ENCODE data around the gene PITX1. TPM values are rescaled to one million over a fixed set of nuclear protein-coding genes. Genes with fewer than 3 reads are reported as not detected.

The PITX1 gene
- total and polyA plus RNA-seq, 9 donors = 0.11 to 3.1 (median 0.51) TPM; not detected in 1

DNA sequence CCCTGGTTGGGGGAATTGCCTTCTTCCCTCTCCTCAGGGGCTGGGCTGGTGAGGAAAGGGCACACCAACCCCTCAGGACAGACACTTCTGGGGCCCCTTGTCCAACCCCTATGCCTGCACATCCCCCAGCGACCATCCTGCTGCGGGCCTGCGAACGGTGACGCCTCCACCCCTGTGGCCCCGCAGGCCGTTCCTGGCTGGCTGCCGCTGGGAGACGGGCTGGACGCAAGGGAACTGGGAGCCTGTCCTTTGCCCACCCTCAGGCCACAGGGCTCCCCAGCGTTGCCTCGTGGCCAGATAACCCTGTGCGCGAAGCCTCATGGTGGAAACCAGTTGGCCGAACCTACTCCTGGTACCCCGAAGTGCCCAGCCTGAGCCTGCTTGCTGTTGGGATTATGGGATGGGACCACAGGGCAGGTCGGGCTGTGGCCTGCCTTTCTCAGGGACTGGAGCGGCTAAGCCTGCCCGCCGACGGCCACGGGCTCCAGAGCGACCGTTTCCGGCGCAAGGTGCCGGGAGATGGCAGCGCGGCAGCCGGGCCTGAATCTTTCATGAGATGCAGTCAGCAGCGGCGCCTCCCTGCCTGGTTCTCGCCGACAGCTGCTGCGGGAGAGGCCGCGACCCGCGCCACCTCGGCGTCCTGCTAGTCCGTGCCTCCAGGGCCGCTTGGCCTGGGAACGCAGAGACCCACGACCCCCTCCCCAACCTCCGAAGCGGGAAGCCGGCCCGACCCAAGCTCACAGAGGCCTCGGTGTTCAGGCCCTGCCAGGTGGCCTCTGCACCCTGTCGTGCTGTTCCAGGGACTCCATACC lies 6.5 kb upstream of the PITX1 start:
- intact Hi-C loops (cut with DNase I) = no loop called here
- WGBS, 3 donors = 5 to 10% (median 7%) methylated on average over 46 to 51 of the region's 51 CpGs
- no peak for TF ChIP-seq POLR2A (IDR thresholded peaks at IDR 0.05)
- TF ChIP-seq, protein P1, sequence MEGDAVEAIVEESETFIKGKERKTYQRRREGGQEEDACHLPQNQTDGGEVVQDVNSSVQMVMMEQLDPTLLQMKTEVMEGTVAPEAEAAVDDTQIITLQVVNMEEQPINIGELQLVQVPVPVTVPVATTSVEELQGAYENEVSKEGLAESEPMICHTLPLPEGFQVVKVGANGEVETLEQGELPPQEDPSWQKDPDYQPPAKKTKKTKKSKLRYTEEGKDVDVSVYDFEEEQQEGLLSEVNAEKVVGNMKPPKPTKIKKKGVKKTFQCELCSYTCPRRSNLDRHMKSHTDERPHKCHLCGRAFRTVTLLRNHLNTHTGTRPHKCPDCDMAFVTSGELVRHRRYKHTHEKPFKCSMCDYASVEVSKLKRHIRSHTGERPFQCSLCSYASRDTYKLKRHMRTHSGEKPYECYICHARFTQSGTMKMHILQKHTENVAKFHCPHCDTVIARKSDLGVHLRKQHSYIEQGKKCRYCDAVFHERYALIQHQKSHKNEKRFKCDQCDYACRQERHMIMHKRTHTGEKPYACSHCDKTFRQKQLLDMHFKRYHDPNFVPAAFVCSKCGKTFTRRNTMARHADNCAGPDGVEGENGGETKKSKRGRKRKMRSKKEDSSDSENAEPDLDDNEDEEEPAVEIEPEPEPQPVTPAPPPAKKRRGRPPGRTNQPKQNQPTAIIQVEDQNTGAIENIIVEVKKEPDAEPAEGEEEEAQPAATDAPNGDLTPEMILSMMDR (IDR thresholded peaks at IDR 0.05) = no peak
- TF ChIP-seq EP300 (IDR thresholded peaks at IDR 0.05) = no peak

DNA sequence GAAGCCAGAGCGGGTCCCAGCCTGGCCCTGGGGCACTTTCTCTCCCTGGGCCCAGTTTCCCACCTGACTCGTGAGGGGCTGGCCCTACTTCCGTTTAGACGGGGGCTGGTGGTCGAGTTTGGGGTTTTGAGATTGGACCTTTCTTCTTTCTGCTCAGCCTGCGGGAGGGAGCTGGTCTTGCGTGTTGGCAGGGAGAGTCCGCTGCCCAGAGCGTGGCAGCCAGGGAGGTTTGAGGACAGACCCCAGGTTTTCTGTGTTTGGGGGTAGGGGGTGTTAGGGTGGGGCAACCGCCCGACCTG lies 6.0 kb upstream of the PITX1 start:
- 7 to 12% (median 9%) methylated on average over 11 of the region's 11 CpGs for WGBS, 3 donors

More for the DNA sequence above, 6.5 kb upstream of the PITX1 start:
- H3K4me1 ChIP-seq (ENCODE audit: insufficient read depth) = peaks cover 5% of the 10 kb centered on the region
- H3K27me3 ChIP-seq = no peaks in the 10 kb centered on the region
- no peak overlapping the region for H3K4me3 ChIP-seq
- DNase-seq = no peak
- no peaks in the 10 kb centered on the region for H3K36me3 ChIP-seq
- no peaks in the 10 kb centered on the region for H3K9me3 ChIP-seq
- H3K27ac ChIP-seq = no peak overlapping the region

DNA sequence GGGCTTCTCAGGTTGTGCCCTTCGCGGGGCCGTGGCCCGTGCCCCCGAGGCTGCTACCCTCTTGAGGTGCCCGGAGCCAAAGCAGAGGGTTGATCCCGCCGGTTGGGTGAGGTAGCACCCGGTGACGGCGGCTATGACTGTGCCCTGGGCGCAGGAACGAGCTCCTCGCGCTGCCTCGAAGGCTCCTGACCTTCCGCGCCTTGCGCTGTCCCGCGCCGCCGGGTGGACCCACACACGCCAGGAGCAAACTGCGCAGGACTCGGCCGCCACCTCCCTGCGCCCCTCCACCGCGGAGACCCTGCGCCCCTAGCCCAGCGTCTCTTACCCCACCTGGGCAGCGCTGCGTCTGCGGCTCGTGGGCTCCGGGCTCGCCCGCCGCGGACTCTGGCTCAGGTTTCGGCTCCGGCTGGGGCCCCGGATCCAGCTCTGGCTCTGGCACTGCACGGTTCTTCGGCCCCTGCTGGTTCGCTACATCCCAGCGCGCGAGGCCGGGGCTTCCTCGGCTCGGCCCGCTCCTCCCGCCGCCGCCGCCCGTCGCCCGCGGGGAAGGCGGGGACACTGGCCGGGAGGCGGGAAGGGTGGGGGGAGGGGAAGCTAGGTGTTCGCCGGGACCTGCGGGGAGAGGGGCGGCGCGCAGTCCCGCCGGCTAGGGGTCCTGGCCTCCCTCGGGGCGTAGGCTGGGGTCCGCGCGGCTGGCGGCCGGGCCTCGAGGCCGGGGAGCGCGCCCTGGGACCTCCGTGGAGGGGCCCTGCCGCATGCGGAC lies 5.4 kb upstream of the PITX1 start:
- no peaks in the 10 kb centered on the region for H3K27me3 ChIP-seq
- peaks cover 5% of the 10 kb centered on the region for H3K4me1 ChIP-seq (ENCODE audit: insufficient read depth)
- H3K36me3 ChIP-seq = no peaks in the 10 kb centered on the region
- no peak for DNase-seq
- no peak overlapping the region for H3K27ac ChIP-seq
- 3 to 7% (median 4%) methylated on average over 40 to 87 of the region's 87 CpGs for WGBS, 3 donors
- H3K4me3 ChIP-seq = peak overlapping the region; percentile 10
- intact Hi-C loops (cut with DNase I) = no loop called here
- TF ChIP-seq, protein P1 (IDR thresholded peaks at IDR 0.05) = no peak
- no peak for TF ChIP-seq POLR2A (IDR thresholded peaks at IDR 0.05)
- no peak for TF ChIP-seq EP300 (IDR thresholded peaks at IDR 0.05)
- no peaks in the 10 kb centered on the region for H3K9me3 ChIP-seq

More for the DNA sequence above, 6.0 kb upstream of the PITX1 start:
- Histone ChIP-seq H3K36me3 (no peaks in the 10 kb centered on the region), H3K27ac (no peak overlapping the region), H3K9me3 (no peaks in the 10 kb centered on the region), H3K4me3 (no peak overlapping the region), H3K27me3 (no peaks in the 10 kb centered on the region), H3K4me1 (ENCODE audit: insufficient read depth) (peaks cover 5% of the 10 kb centered on the region)
- intact Hi-C loops (cut with DNase I) = no loop called here
- DNase-seq = no peak
- TF ChIP-seq POLR2A (IDR thresholded peaks at IDR 0.05) (no peak), EP300 (IDR thresholded peaks at IDR 0.05) (no peak)
- TF ChIP-seq, protein P1 (IDR thresholded peaks at IDR 0.05) = no peak

DNA sequence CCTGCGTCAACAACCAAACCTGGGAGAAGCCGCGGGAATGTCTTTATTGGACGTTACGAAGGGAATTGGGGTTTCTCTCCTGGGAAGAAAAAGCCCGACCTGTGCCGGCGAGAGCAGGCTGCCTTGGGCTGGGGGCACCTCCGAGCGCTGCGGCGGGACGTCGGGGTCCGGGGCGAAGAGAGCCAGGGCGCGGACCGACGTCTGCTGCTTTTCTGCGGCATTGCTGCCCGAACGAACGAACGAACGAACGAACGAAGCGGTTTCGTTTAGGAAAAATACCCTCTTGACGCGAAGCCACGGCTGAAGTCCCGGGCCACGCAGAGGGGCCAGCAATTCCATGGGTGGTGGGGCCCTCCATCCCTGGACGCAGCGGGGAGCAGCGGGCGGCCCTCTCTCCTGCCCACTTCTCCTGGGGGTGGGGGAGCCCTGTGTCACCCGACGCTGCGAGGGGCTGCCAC lies 4.8 kb upstream of the PITX1 start:
- Histone ChIP-seq H3K9me3 (no peaks in the 10 kb centered on the region), H3K36me3 (no peaks in the 10 kb centered on the region), H3K4me3 (no peak overlapping the region), H3K4me1 (ENCODE audit: insufficient read depth) (peaks cover 5% of the 10 kb centered on the region), H3K27ac (no peak overlapping the region), H3K27me3 (no peaks in the 10 kb centered on the region)
- 6 to 9% (median 8%) methylated on average over 36 to 42 of the region's 42 CpGs for WGBS, 3 donors
- no peak for DNase-seq
- intact Hi-C loops (cut with DNase I) = no loop called here
- TF ChIP-seq EP300 (IDR thresholded peaks at IDR 0.05) = no peak
- TF ChIP-seq, protein P1 (IDR thresholded peaks at IDR 0.05) = no peak
- TF ChIP-seq POLR2A (IDR thresholded peaks at IDR 0.05) = no peak

Data from ovary (tissue), 9 donors.